ENCODE data around the gene OTP. TPM values are rescaled to one million over a fixed set of nuclear protein-coding genes. Genes with fewer than 3 reads are reported as not detected.

OTP gene
- total RNA-seq, 4 donors from 2014 or later, result not detected

DNA sequence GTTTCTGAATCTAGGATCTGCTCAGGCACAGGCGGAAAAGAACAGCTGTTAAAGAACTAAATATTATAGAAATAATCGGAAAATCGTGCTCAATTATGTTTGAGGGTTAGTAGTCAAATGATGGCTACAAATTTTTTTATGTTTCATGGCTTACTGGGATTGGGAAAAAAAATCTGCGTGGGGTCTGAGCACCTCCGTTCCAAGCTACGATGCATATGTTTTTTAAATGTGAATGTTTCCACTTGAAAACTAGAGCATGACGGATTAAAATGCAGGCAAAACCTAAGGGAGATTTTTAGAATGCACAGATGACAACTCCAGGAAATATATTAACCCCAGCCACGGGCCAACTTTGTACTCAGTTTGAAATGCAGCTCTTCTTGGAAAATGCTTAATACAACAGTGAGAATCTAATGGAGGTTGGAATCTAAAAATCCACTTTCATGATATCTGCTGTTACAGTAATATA, 5.3 kb downstream of the OTP start:
- intact Hi-C loops (cut with DNase I; ENCODE audit: low total_unique reads), result no loop called here
- in situ Hi-C loops (cut with MboI; ENCODE audit: low sequenced_read_pairs in 4 of 4), result no loop called here
- TF ChIP-seq POLR2A (IDR thresholded peaks at IDR 0.05), result no peak
- TF ChIP-seq, protein P1, sequence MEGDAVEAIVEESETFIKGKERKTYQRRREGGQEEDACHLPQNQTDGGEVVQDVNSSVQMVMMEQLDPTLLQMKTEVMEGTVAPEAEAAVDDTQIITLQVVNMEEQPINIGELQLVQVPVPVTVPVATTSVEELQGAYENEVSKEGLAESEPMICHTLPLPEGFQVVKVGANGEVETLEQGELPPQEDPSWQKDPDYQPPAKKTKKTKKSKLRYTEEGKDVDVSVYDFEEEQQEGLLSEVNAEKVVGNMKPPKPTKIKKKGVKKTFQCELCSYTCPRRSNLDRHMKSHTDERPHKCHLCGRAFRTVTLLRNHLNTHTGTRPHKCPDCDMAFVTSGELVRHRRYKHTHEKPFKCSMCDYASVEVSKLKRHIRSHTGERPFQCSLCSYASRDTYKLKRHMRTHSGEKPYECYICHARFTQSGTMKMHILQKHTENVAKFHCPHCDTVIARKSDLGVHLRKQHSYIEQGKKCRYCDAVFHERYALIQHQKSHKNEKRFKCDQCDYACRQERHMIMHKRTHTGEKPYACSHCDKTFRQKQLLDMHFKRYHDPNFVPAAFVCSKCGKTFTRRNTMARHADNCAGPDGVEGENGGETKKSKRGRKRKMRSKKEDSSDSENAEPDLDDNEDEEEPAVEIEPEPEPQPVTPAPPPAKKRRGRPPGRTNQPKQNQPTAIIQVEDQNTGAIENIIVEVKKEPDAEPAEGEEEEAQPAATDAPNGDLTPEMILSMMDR (IDR thresholded peaks at IDR 0.05 in 4 of 5, conservative IDR thresholded peaks at IDR 0.05 in 1 of 5), result no peak
- DNase-seq (no peak), ATAC-seq (no peak)
- H3K27me3 ChIP-seq, result peaks cover 98 to 99% (median 99%) of the 10 kb centered on the region in 3 donors
- H3K4me1 ChIP-seq, result peaks cover 14 to 24% of the 10 kb centered on the region in 2 donors
- H3K4me3 ChIP-seq, result no peak overlapping the region
- no peaks in the 10 kb centered on the region for H3K36me3 ChIP-seq
- no peak overlapping the region for H3K27ac ChIP-seq
- H3K9me3 ChIP-seq, result no peaks in the 10 kb centered on the region

DNA sequence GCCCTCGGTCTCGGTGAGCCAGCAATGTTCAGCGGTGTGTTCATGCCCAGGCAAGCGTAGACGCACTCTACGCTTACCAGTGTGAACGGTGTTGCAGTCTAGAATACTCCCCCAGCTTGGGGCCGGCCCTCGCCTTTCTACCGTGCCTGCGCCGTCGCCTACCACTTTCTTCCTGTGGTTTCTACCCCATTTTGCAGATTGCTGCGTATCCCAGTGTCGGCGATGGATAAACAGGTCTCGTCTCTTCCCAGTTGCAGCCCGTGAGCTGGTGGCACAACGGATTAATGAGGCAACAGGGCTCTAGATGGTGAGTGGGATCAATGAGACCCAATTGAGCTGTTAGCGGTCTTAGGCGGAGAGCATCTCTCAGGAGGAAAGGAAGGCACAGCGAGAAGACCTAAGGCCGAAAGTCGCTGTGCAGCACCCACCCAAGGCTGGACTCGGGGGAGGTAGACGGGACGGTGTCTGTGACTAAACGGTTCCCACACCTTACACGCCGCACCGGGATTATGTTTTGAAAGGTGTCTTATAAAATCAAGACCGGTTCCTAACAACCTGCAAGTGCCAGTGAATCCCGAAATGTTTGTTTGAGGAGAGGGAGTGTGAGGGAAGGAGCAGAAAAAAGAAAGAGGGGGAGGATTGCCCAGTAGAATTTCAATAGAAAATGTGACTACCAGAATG, 5.8 kb downstream of the OTP start:
- H3K36me3 ChIP-seq, result no peaks in the 10 kb centered on the region
- peaks cover 11 to 24% of the 10 kb centered on the region in 2 donors for H3K4me1 ChIP-seq
- no peak overlapping the region for H3K27ac ChIP-seq
- no peaks in the 10 kb centered on the region for H3K9me3 ChIP-seq
- intact Hi-C loops (cut with DNase I; ENCODE audit: low total_unique reads), result no loop called here
- peaks cover 99% of the 10 kb centered on the region in 3 donors for H3K27me3 ChIP-seq
- H3K4me3 ChIP-seq, result no peak overlapping the region
- no peak for ATAC-seq
- in situ Hi-C loops (cut with MboI; ENCODE audit: low sequenced_read_pairs in 4 of 4), result no loop called here
- TF ChIP-seq POLR2A (IDR thresholded peaks at IDR 0.05), result no peak
- TF ChIP-seq, protein P1 (IDR thresholded peaks at IDR 0.05 in 4 of 5, conservative IDR thresholded peaks at IDR 0.05 in 1 of 5), result no peak
- no peak for DNase-seq

DNA sequence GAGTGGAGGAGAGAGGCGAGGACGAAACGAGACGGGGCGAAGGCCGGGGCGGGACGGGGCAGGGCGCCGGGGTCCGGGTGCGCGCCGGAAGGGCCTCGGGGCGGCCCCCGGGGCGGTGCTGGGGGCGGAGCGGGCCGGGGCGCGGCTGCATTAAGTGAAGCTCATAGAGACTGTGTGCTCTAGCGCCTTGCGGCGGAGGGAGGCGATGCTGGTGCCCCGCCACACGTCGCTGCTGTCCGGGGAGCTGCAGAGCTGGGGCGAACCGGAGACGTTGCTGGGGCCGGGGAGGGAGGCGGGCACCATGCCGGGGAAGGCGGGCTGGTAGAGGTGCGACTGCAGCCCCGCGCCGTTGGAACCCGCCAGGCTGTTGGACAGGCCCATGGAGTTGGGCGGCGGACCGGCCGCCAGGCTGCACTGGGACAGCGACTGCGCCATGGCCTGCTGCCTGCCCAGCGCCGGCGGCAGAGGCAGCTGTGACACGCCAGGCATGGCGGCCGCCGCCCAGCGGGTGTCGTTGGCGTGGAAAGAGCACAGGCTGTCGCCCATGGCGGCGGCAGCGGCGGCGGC, 8.3 kb downstream of the OTP start:
- TF ChIP-seq, protein P1 (IDR thresholded peaks at IDR 0.05 in 4 of 5, conservative IDR thresholded peaks at IDR 0.05 in 1 of 5), result peak in 1 of 5 experiments; percentile 10
- TF ChIP-seq POLR2A (IDR thresholded peaks at IDR 0.05), result no peak
- Histone ChIP-seq H3K9me3 (no peaks in the 10 kb centered on the region), H3K27me3 (peaks cover 96 to 99% (median 97%) of the 10 kb centered on the region in 3 donors), H3K27ac (no peak overlapping the region), H3K4me3 (peak overlapping the region; percentile 39 to 65 (median 50)), H3K36me3 (no peaks in the 10 kb centered on the region), H3K4me1 (peaks cover 7 to 14% of the 10 kb centered on the region in 2 donors)
- in situ Hi-C loops (cut with MboI; ENCODE audit: low sequenced_read_pairs in 4 of 4) (no loop called here), intact Hi-C loops (cut with DNase I; ENCODE audit: low total_unique reads) (loop anchor here (2.0 kb wide), 1 partner anchor 15 kb away; no protein-coding TSS in a partner anchor)
- ATAC-seq (peak; percentile 62), DNase-seq (no peak)

DNA sequence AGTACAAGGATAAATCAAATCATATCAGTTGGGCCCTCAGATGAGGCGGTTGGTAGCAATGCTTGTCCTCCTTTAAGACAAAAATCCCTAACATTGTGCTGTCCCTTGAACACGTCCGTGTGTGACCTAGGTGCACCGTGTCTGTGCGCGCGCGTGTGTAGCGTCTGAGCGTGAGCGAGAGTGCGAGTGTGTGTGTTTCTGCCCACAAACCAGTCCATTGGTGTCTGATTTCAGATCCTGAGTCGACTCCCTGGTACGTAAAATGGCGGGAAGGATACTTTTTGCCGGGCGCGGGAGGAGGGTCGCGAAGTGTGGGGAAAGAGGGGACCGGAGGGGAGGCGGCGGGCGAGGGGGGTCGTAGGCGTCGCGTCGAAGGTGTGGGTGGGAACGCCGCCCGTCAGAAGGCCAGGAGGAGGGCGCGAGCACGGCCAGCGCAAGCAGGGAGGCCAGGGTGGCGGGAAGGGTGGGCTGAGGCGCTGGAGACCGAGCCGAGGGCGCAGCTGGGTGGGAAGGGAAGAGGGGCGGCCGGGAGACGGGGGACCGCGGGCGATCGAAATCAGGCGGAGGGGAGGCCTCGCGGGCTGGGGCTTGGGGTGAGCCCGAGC, 8.9 kb downstream of the OTP start:
- Histone ChIP-seq H3K36me3 (no peaks in the 10 kb centered on the region), H3K27me3 (peaks cover 94 to 99% (median 96%) of the 10 kb centered on the region in 3 donors), H3K4me3 (peak overlapping the region; percentile 39 to 65 (median 50)), H3K27ac (no peak overlapping the region), H3K4me1 (peaks cover 7 to 14% of the 10 kb centered on the region in 2 donors), H3K9me3 (no peaks in the 10 kb centered on the region)
- DNase-seq (no peak), ATAC-seq (no peak)
- intact Hi-C loops (cut with DNase I; ENCODE audit: low total_unique reads) (loop anchor here (2.0 kb wide), 1 partner anchor 15 kb away; no protein-coding TSS in a partner anchor), in situ Hi-C loops (cut with MboI; ENCODE audit: low sequenced_read_pairs in 4 of 4) (no loop called here)
- no peak for TF ChIP-seq POLR2A (IDR thresholded peaks at IDR 0.05)
- TF ChIP-seq, protein P1 (IDR thresholded peaks at IDR 0.05 in 4 of 5, conservative IDR thresholded peaks at IDR 0.05 in 1 of 5), result no peak

Data from gastrocnemius medialis (tissue), 4 donors.